Liver (tissue), 3 donors: Measurements from ENCODE around the gene NMNAT1.

ENCODE experiments used
- HNF4G ChIP-seq: IDR thresholded peaks from 2 replicates; pipeline ENCODE4 v1.6.1; 2016; ENCODE audit warnings: antibody characterized with exemption
- JUND ChIP-seq, 2 donors: IDR thresholded peaks; 2 replicates each; pipeline ENCODE4 v1.6.1; 2016; ENCODE audit warnings: antibody characterized with exemption in 2 of 2
- SP1 ChIP-seq: IDR thresholded peaks from 2 replicates; pipeline ENCODE4 v1.6.1; 2018; ENCODE audit warnings: antibody characterized with exemption, mild to moderate bottlenecking
- YY1 ChIP-seq: IDR thresholded peaks from 2 replicates; pipeline ENCODE4 v1.6.1; 2016; ENCODE audit warnings: antibody characterized with exemption, mild to moderate bottlenecking
- TF ChIP-seq, protein P1 (sequence below): IDR thresholded peaks from 2 replicates; pipeline ENCODE4 v1.6.1; 2016; ENCODE audit warnings: antibody characterized with exemption, mild to moderate bottlenecking
- TF ChIP-seq, protein P2 (sequence below): fragments of 150-350 bp; IDR thresholded peaks from 2 replicates; pipeline ENCODE4 v1.5.1; 2017; ENCODE audit warnings: improper control_type of control experiment, low read depth, low read length; ENCODE audit not compliant: missing input control
- TF ChIP-seq, protein P3 (sequence below): IDR thresholded peaks from 2 replicates; pipeline ENCODE4 v1.6.1; 2016; ENCODE audit warnings: antibody characterized with exemption
- donor health status: healthy.
- donor health status: healthy.

DNA sequence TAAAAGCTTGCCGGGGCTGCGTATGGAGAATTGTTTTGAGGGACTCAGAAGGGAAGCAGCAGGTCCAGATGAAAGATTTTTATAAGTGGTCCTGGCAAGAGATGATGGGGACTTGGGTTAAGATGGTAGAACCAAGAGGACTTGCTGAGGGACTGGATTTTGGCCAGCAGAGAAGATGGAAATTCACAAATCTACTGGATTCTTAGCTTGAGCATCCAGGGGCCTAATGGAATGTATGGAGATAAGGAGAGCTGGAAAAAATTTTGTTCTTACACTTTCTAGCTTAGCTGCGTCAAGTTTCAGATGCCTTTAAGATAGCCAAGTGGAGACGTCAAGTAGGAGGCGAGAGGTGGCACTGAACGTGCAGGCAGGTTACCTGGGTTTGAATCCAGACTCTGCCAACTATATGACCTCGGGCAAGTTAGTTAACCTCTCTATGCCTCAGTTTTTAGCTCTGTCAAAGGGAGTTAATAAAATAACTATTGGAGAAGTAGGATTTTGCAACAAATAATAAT is 50.3 kb downstream of the NMNAT1 start:
- TF ChIP-seq, protein P1, sequence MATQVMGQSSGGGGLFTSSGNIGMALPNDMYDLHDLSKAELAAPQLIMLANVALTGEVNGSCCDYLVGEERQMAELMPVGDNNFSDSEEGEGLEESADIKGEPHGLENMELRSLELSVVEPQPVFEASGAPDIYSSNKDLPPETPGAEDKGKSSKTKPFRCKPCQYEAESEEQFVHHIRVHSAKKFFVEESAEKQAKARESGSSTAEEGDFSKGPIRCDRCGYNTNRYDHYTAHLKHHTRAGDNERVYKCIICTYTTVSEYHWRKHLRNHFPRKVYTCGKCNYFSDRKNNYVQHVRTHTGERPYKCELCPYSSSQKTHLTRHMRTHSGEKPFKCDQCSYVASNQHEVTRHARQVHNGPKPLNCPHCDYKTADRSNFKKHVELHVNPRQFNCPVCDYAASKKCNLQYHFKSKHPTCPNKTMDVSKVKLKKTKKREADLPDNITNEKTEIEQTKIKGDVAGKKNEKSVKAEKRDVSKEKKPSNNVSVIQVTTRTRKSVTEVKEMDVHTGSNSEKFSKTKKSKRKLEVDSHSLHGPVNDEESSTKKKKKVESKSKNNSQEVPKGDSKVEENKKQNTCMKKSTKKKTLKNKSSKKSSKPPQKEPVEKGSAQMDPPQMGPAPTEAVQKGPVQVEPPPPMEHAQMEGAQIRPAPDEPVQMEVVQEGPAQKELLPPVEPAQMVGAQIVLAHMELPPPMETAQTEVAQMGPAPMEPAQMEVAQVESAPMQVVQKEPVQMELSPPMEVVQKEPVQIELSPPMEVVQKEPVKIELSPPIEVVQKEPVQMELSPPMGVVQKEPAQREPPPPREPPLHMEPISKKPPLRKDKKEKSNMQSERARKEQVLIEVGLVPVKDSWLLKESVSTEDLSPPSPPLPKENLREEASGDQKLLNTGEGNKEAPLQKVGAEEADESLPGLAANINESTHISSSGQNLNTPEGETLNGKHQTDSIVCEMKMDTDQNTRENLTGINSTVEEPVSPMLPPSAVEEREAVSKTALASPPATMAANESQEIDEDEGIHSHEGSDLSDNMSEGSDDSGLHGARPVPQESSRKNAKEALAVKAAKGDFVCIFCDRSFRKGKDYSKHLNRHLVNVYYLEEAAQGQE: no peak
- TF ChIP-seq, protein P2, sequence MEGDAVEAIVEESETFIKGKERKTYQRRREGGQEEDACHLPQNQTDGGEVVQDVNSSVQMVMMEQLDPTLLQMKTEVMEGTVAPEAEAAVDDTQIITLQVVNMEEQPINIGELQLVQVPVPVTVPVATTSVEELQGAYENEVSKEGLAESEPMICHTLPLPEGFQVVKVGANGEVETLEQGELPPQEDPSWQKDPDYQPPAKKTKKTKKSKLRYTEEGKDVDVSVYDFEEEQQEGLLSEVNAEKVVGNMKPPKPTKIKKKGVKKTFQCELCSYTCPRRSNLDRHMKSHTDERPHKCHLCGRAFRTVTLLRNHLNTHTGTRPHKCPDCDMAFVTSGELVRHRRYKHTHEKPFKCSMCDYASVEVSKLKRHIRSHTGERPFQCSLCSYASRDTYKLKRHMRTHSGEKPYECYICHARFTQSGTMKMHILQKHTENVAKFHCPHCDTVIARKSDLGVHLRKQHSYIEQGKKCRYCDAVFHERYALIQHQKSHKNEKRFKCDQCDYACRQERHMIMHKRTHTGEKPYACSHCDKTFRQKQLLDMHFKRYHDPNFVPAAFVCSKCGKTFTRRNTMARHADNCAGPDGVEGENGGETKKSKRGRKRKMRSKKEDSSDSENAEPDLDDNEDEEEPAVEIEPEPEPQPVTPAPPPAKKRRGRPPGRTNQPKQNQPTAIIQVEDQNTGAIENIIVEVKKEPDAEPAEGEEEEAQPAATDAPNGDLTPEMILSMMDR: no peak
- TF ChIP-seq YY1 (no peak), JUND (IDR thresholded peaks at IDR 0.05) (no peak), HNF4G (no peak), SP1 (no peak)
- TF ChIP-seq, protein P3, sequence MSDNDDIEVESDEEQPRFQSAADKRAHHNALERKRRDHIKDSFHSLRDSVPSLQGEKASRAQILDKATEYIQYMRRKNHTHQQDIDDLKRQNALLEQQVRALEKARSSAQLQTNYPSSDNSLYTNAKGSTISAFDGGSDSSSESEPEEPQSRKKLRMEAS: no peak
